DOHH2 (cell line): ENCODE results near the gene CDH4.

Experiments used
- H3F3A ChIP-seq: fragments of 200-600 bp; sonication (generic), shearing (Covaris generic); 2 replicates; pipeline ENCODE4 v1.6.0; 2016; ENCODE audit warnings: antibody characterized with exemption, mild to moderate bottlenecking; ENCODE audit not compliant: control insufficient read depth, insufficient read depth
- H3K27ac ChIP-seq: fragments of 200-600 bp; sonication (generic); 2 replicates; pipeline ENCODE4 v1.5.1; 2014; ENCODE audit warnings: low read depth, mild to moderate bottlenecking, low read length, moderate library complexity
- H3K27me3 ChIP-seq: fragments of 200-600 bp; sonication (generic); 2 replicates; pipeline ENCODE4 v1.6.1; 2014; ENCODE audit warnings: mild to moderate bottlenecking, low read length, mixed read lengths; ENCODE audit not compliant: control insufficient read depth
- H3K36me3 ChIP-seq: fragments of 200-600 bp; sonication (generic); 2 replicates; pipeline ENCODE4 v1.6.1; 2014; ENCODE audit warnings: mild to moderate bottlenecking, low read length, moderate library complexity, mixed read lengths; ENCODE audit not compliant: control insufficient read depth
- H3K4me1 ChIP-seq: fragments of 200-600 bp; sonication (generic); 2 replicates; pipeline ENCODE4 v1.6.1; 2014; ENCODE audit warnings: mild to moderate bottlenecking, low read length, mixed read lengths; ENCODE audit not compliant: control insufficient read depth
- H3K4me2 ChIP-seq: fragments of 200-600 bp; sonication (generic); 2 replicates; pipeline ENCODE4 v1.6.0; 2014; ENCODE audit warnings: mild to moderate bottlenecking, low read length, moderate library complexity
- H3K4me3 ChIP-seq: fragments of 200-600 bp; sonication (generic); 2 replicates; pipeline ENCODE4 v1.5.1; 2014; ENCODE audit warnings: mild to moderate bottlenecking, low read length, mixed read lengths
- H3K79me2 ChIP-seq: fragments of 200-600 bp; sonication (generic); 2 replicates; pipeline ENCODE4 v1.6.1; 2014; ENCODE audit warnings: mild to moderate bottlenecking, low read length, mixed read lengths; ENCODE audit not compliant: control insufficient read depth
- H3K9me2 ChIP-seq: fragments of 200-600 bp; sonication (generic); replicated peaks from 2 replicates; pipeline ENCODE4 v1.6.1; 2014; ENCODE audit warnings: mild to moderate bottlenecking, low read length, mixed read lengths; ENCODE audit not compliant: control insufficient read depth
- H3K9me3 ChIP-seq: fragments of 200-600 bp; sonication (generic); 2 replicates; pipeline ENCODE4 v1.6.1; 2014; ENCODE audit warnings: antibody characterized with exemption, low read length, mixed read lengths; ENCODE audit not compliant: control insufficient read depth, insufficient read depth
- H4K20me1 ChIP-seq: fragments of 200-600 bp; sonication (generic); 2 replicates; pipeline ENCODE4 v1.6.0; 2014; ENCODE audit warnings: low read depth, mild to moderate bottlenecking, antibody characterized with exemption, low read length, moderate library complexity; ENCODE audit not compliant: control insufficient read depth, insufficient read depth
- CTCF ChIP-seq: fragments of 200-600 bp; sonication (generic); IDR thresholded peaks from one replicate; pipeline ENCODE4 v1.5.1; 2014; ENCODE audit warnings: antibody characterized with exemption, mild to moderate bottlenecking, low read depth, low read length; ENCODE audit not compliant: poor library complexity, severe bottlenecking
- EZH2phosphoT487 ChIP-seq: fragments of 200-600 bp; sonication (generic); IDR thresholded peaks from 2 replicates; pipeline ENCODE4 v1.6.1; 2017; ENCODE audit warnings: borderline replicate concordance, mild to moderate bottlenecking, antibody characterized with exemption, low read length, moderate library complexity, mixed read lengths

The CDH4 gene

GRCh38 chr20:61819921-61820825 lies 568.1 kb downstream of the CDH4 start:
- Histone ChIP-seq H3K4me2 (no peak overlapping the region), H4K20me1 (no peaks in the 10 kb centered on the region), H3K36me3 (no peaks in the 10 kb centered on the region), H3K4me3 (no peak overlapping the region), H3K79me2 (no peaks in the 10 kb centered on the region), H3K9me2 (no peaks in the 10 kb centered on the region), H3K9me3 (no peaks in the 10 kb centered on the region), H3F3A (no peaks in the 10 kb centered on the region), H3K4me1 (no peaks in the 10 kb centered on the region), H3K27me3 (no peaks in the 10 kb centered on the region), H3K27ac (no peak overlapping the region)
- TF ChIP-seq EZH2phosphoT487, result no peak
- TF ChIP-seq CTCF, result no peak

GRCh38 chr20:61821735-61822134 lies 569.7 kb downstream of the CDH4 start:
- no peak overlapping the region for H3K27ac ChIP-seq
- H3K4me3 ChIP-seq, result no peak overlapping the region
- H3K27me3 ChIP-seq, result no peaks in the 10 kb centered on the region
- no peaks in the 10 kb centered on the region for H3K9me2 ChIP-seq
- no peaks in the 10 kb centered on the region for H4K20me1 ChIP-seq
- TF ChIP-seq CTCF (no peak), EZH2phosphoT487 (no peak)
- no peak overlapping the region for H3K4me2 ChIP-seq
- no peaks in the 10 kb centered on the region for H3K9me3 ChIP-seq
- H3K36me3 ChIP-seq, result no peaks in the 10 kb centered on the region
- H3K4me1 ChIP-seq, result no peaks in the 10 kb centered on the region
- H3K79me2 ChIP-seq, result no peaks in the 10 kb centered on the region
- no peaks in the 10 kb centered on the region for H3F3A ChIP-seq

GRCh38 chr20:61822396-61822795 lies 570.3 kb downstream of the CDH4 start:
- Histone ChIP-seq H3K27me3 (no peaks in the 10 kb centered on the region), H3K4me3 (no peak overlapping the region), H4K20me1 (no peaks in the 10 kb centered on the region), H3K27ac (no peak overlapping the region), H3K9me2 (no peaks in the 10 kb centered on the region), H3K9me3 (no peaks in the 10 kb centered on the region), H3K36me3 (no peaks in the 10 kb centered on the region), H3K4me2 (no peak overlapping the region), H3K79me2 (no peaks in the 10 kb centered on the region), H3K4me1 (no peaks in the 10 kb centered on the region), H3F3A (no peaks in the 10 kb centered on the region)
- no peak for TF ChIP-seq EZH2phosphoT487
- no peak for TF ChIP-seq CTCF
